Endodermal cell (in vitro differentiated cells): Measurements from ENCODE around the gene KHSRP. TPM values are rescaled to one million over a fixed set of nuclear protein-coding genes. Genes with fewer than 3 reads are reported as not detected.

Experiments used
- DNase-seq: peaks from one replicate; pipeline ENCODE4 v3.0.0-alpha.2; 2017
- H3K27ac ChIP-seq: 2 replicates; pipeline ENCODE4 v1.5.1; 2013; ENCODE audit warnings: mild to moderate bottlenecking, low read depth, low read length, moderate library complexity
- H3K27me3 ChIP-seq: 2 replicates; pipeline ENCODE4 v1.6.1; 2013; ENCODE audit warnings: mild to moderate bottlenecking, low read length, moderate library complexity; ENCODE audit not compliant: insufficient read depth, control insufficient read depth, poor library complexity, severe bottlenecking
- H3K36me3 ChIP-seq: 2 replicates; pipeline ENCODE4 v1.7.0; 2013; ENCODE audit warnings: mild to moderate bottlenecking, low read length, moderate library complexity; ENCODE audit not compliant: control insufficient read depth, insufficient read depth
- H3K4me1 ChIP-seq: one replicate; pipeline ENCODE4 v1.7.0; 2013; ENCODE audit warnings: low read length; ENCODE audit not compliant: control insufficient read depth, insufficient read depth
- H3K4me3 ChIP-seq: 2 replicates; pipeline ENCODE4 v1.5.1; 2013; ENCODE audit warnings: mild to moderate bottlenecking, low read length, moderate library complexity
- H3K9ac ChIP-seq: 2 replicates; pipeline ENCODE4 v1.6.1; 2013; ENCODE audit warnings: mild to moderate bottlenecking, low read length, moderate library complexity; ENCODE audit not compliant: poor library complexity, severe bottlenecking; ENCODE audit errors: extremely low read depth
- H3K9me3 ChIP-seq: 2 replicates; pipeline ENCODE4 v1.6.1; 2013; ENCODE audit warnings: mild to moderate bottlenecking, low read length, moderate library complexity; ENCODE audit not compliant: control insufficient read depth
- H3K27ac Mint-ChIP-seq: 2 replicates; pipeline ENCODE4 v1.8.0; 2020; ENCODE audit warnings: mixed read lengths
- H3K27me3 Mint-ChIP-seq: 2 replicates; pipeline ENCODE4 v1.8.0; 2021; ENCODE audit warnings: mild to moderate bottlenecking, mixed read lengths; ENCODE audit not compliant: insufficient read depth
- H3K36me3 Mint-ChIP-seq: 2 replicates; pipeline ENCODE4 v1.8.0; 2020; ENCODE audit warnings: low read depth, mixed read lengths
- H3K4me1 Mint-ChIP-seq: 2 replicates; pipeline ENCODE4 v1.8.0; 2020; ENCODE audit warnings: mixed read lengths
- H3K4me3 Mint-ChIP-seq: 2 replicates; pipeline ENCODE4 v1.8.0; 2020; ENCODE audit warnings: mild to moderate bottlenecking, moderate library complexity, mixed read lengths
- H3K9me3 Mint-ChIP-seq: 2 replicates; pipeline ENCODE4 v1.8.0; 2020; ENCODE audit warnings: mild to moderate bottlenecking, mixed read lengths
- CTCF ChIP-seq: fragments of 200-600 bp; sonication (generic); conservative IDR thresholded peaks from 2 replicates; pipeline ENCODE4 v1.5.0; 2021; ENCODE audit warnings: antibody characterized with exemption, mild to moderate bottlenecking
- WGBS, 2 experiments: methylation state at CpG; one replicate each; pipeline versions ENCODE4 v1.1.5 to v1.1.7; 2013; ENCODE audit warnings: missing lambda C conversion rate in 2 of 2, mixed read lengths in 1 of 2; ENCODE audit not compliant: insufficient coverage in 1 of 2, insufficient read length in 1 of 2; 5-methylcytosine and 5-hydroxymethylcytosine counted together
- total RNA-seq, 2 donors: library from RNA; stranded (reverse); fragmentation: NEBNext Ultra II Directional in 1 of 2; extraction: Animal tissue kit (Norgen Biotek cat#: 25700) in 1 of 2; gene quantifications; 2 replicates in 1 of 2; 3 replicates in 1 of 2; pipeline ENCODE4 v1.2.1, GENCODE V29; 2021

The KHSRP gene
- total RNA-seq, 2 donors from 2014 or later: 454 to 476 TPM

DNA sequence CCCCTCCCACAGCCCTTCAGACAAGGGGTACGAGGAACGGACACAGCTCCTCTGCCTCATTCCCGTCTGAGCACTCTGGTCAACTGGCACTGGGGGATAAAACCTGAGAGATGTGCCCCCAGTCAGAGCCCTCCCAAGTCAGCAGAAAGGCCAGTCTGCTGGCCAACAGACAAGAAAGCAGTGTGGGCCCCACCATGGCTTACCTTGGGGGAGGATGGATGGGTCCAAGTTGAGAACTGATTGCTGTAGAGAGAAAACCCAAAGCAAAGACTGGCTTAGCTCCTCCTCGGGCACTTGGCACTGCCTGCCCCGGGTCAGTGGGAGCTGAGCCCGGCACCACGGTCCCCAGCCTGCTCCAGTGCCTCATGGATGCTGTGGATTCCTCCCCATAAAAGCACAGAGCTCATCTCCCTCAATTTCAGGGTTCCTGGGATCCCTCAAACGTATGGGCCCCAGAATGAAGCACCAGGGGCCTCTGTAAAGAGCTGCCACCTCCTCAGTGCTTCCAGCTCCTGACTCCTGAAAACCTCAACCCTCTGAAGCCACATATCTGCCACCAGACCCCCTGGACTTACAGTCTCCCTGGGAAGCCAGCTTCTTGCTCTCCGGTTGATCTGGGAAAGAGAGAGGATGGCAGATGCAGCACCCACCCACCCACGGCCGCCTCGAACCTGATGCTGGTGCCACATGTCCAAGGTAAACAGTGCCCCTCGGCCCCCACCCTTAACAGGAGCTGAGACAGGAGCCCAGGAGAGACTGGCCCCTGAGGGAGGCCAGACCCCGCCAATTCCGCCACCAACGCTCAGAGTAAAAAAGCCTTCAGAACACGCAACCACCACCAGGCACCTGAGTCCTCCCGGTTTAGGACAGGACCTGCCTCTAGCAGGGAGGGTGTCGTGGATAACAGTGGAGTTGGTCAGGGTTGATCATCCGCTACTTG is 3.3 kb downstream of the KHSRP start:
- Mint-ChIP-seq H3K4me3 (no peak overlapping the region), H3K4me1 (peaks cover 16% of the 10 kb centered on the region), H3K27me3 (peaks cover 2% of the 10 kb centered on the region), H3K9me3 (peaks cover 8% of the 10 kb centered on the region), H3K36me3 (peaks cover 66% of the 10 kb centered on the region), H3K27ac (no peak overlapping the region)
- Histone ChIP-seq H3K27ac (no peak overlapping the region), H3K4me1 (no peaks in the 10 kb centered on the region), H3K27me3 (no peaks in the 10 kb centered on the region), H3K36me3 (peaks cover 69% of the 10 kb centered on the region), H3K9ac (no peak overlapping the region), H3K4me3 (peak overlapping the region; percentile 93), H3K9me3 (peaks cover 6% of the 10 kb centered on the region)
- no peak for DNase-seq
- TF ChIP-seq CTCF: no peak
- WGBS, 2 experiments: 94 to 97% methylated on average over 15 to 20 of the region's 20 CpGs

GRCh38 chr19:6418562-6418932 is 6.1 kb downstream of the KHSRP start:
- Histone ChIP-seq H3K4me3 (no peak overlapping the region), H3K27ac (no peak overlapping the region), H3K36me3 (peaks cover 91% of the 10 kb centered on the region), H3K9me3 (no peaks in the 10 kb centered on the region), H3K4me1 (no peaks in the 10 kb centered on the region), H3K27me3 (no peaks in the 10 kb centered on the region), H3K9ac (no peak overlapping the region)
- Mint-ChIP-seq H3K4me3 (no peak overlapping the region), H3K27me3 (no peaks in the 10 kb centered on the region), H3K4me1 (peaks cover 16% of the 10 kb centered on the region), H3K9me3 (no peaks in the 10 kb centered on the region), H3K27ac (no peak overlapping the region), H3K36me3 (peaks cover 86% of the 10 kb centered on the region)
- WGBS, 2 experiments: 93% methylated on average over 10 to 19 of the region's 19 CpGs
- no peak for DNase-seq
- TF ChIP-seq CTCF: no peak

- WGBS, 2 experiments: 93 to 95% methylated on average over 26 to 33 of the region's 33 CpGs
- H3K4me3 Mint-ChIP-seq: no peak overlapping the region
- DNase-seq: peak; percentile 79
- Histone ChIP-seq H3K4me1 (no peaks in the 10 kb centered on the region), H3K4me3 (no peak overlapping the region), H3K9me3 (no peaks in the 10 kb centered on the region), H3K27ac (no peak overlapping the region), H3K9ac (no peak overlapping the region), H3K27me3 (no peaks in the 10 kb centered on the region), H3K36me3 (peaks cover 92% of the 10 kb centered on the region)
- TF ChIP-seq CTCF: peak; percentile 65
- peaks cover 86% of the 10 kb centered on the region for H3K36me3 Mint-ChIP-seq
- H3K27me3 Mint-ChIP-seq: no peaks in the 10 kb centered on the region
- peaks cover 11% of the 10 kb centered on the region for H3K4me1 Mint-ChIP-seq
- H3K9me3 Mint-ChIP-seq: no peaks in the 10 kb centered on the region
- no peak overlapping the region for H3K27ac Mint-ChIP-seq
These were observed 6.7 kb downstream of the KHSRP start for GRCh38 chr19:6417713-6418561.
